Motor neuron (in vitro differentiated cells): ENCODE measurements around the gene TECPR2. TPM values are rescaled to one million over a fixed set of nuclear protein-coding genes. Genes with fewer than 3 reads are reported as not detected.

Experiments
- ATAC-seq, 8 experiments: fragments of 200-7000 bp; cut with Tn5 transposase; replicated peaks in 6 of 8; 2 replicates each; pipeline ENCODE4 v1.8.0; 2021; ENCODE audit warnings: mild to moderate bottlenecking in 8 of 8, moderate library complexity in 8 of 8
- H3K27ac ChIP-seq, 2 donors: fragments of 250-450 bp; sonication (Bioruptor Pico); 2 replicates each; pipeline ENCODE4 v1.9.0; 2021; ENCODE audit warnings: antibody characterized with exemption in 2 of 2, mild to moderate bottlenecking in 2 of 2, moderate library complexity in 1 of 2
- H3K4me1 ChIP-seq, 2 donors: fragments of 250-450 bp; sonication (Bioruptor Pico); replicated peaks in 1 of 2; 2 replicates each; pipeline ENCODE4 v1.6.1; 2021; ENCODE audit warnings: antibody characterized with exemption in 2 of 2, mild to moderate bottlenecking in 2 of 2, moderate library complexity in 1 of 2
- H3K4me3 ChIP-seq, 5 donors: fragments of 250-450 bp; sonication (Bioruptor Pico); 2 replicates each; pipeline ENCODE4 v1.9.0; 2021; ENCODE audit warnings: antibody characterized with exemption in 5 of 5, mild to moderate bottlenecking in 5 of 5, moderate library complexity in 4 of 5
- WGBS, 10 experiments: fragments of 450-650 bp; shearing (Covaris generic); methylation state at CpG; one replicate each; pipeline ENCODE4 v1.0.0; 2022; 5-methylcytosine and 5-hydroxymethylcytosine counted together
- in situ Hi-C, 9 experiments: fragments of 400-800 bp; cut with MboI; loops; one replicate each; pipeline ENCODE4 v1.15.0; 2021; ENCODE audit warnings: low sequenced_read_pairs in 9 of 9, low pct_unique_long_range_greater_than_20kb in 2 of 9; ENCODE audit not compliant: unreplicated experiment in 9 of 9
- total RNA-seq, 8 experiments: library from RNA; unstranded; fragments of 300-600 nt; gene quantifications; 2 replicates each; pipeline versions ENCODE4 v1.2.3 to v1.2.4, GENCODE V29; 2022

The TECPR2 gene
- total RNA-seq, 8 experiments from 2014 or later, result 6.5 to 14.2 (median 9.3) TPM

DNA sequence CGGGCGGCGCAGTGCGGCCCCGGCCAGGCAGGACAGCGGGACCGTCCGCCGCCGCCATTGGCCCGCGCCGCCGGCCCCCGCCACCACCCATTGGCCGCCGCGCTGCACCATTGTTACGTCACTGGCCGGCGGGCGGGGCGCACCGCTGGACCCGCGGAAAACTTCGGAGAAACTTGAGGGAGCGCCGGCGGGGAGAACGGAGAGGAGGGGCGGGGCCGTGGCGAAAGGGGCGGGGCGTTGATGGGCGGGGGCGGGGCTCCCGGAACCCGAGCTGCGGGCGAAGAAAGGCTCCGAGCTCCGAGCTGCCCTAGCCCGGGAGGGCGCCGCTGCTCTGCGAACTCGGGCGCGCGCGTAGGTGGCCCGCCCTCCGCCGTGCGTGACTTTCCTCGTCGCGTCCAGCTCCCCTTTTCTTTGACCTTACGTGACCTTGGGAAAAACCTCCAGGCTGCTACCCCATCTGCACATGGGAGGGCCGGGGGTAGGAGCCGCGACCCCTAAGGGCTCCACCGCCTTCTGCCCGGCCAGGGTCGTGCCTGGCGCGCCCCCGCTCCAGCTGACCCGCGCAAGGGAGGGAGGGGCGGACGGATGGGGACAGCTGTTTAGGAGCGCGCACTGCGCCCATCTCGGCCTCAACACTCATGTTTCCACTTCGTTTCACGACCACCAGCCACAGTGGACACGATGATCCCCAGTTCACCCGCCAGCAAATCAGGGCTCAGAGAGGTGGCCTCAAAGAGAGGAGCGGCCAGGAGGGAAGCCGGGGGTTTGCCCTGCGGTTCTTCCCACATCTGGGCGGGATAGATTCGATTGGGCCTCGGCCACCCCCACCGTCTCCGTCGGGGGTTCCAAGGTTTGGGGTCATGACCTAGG lies 147.2 kb downstream of the TECPR2 start, which contains the start of gene ANKRD9:
Gene ANKRD9 (minus strand): TSS at position 31 of the 870 bp plus-strand sequence. CDS start 1,887 bp downstream, outside the sequence.
- Histone ChIP-seq H3K27ac (peak within 1 kb of the TSS in 1 of 2 donors; percentile 57), H3K4me1 (peaks cover 4 to 12% of the 10 kb centered on the region in 2 donors), H3K4me3 (peak within 1 kb of the TSS; percentile 62 to 96 (median 66))
- WGBS, 10 experiments, result 0 to 2% methylated on average over 1 to 21 of the region's 91 CpGs; no CpG with 5 or more reads in 8 of the 10 experiments
- peak; percentile 75 to 92 (median 82) for ATAC-seq
- in situ Hi-C loops, result loop anchor here in 2 of 9 experiments (10.0 kb wide), 1 partner anchor 65 kb away; no protein-coding TSS in a partner anchor

GRCh38 chr14:102510616-102511520 lies 148.1 kb downstream of the TECPR2 start:
- peak in 6 of 8 experiments; percentile 1 to 30 (median 15) for ATAC-seq
- 20 to 70% (median 40%) methylated on average over 1 to 2 of the region's 19 CpGs; no CpG with 5 or more reads in 6 of the 10 experiments for WGBS, 10 experiments
- Histone ChIP-seq H3K4me1 (peaks cover 0 to 8% of the 10 kb centered on the region in 2 donors), H3K4me3 (peak overlapping the region in 4 of 5 donors; percentile 62 to 96 (median 74)), H3K27ac (no peak overlapping the region)
- in situ Hi-C loops, result loop anchor here in 2 of 9 experiments (10.0 kb wide), 1 partner anchor 66 kb away; no protein-coding TSS in a partner anchor

GRCh38 chr14:102511538-102511937 lies 148.8 kb downstream of the TECPR2 start:
- in situ Hi-C loops, result loop anchor here in 2 of 9 experiments (10.0 kb wide), 1 partner anchor 67 kb away; no protein-coding TSS in a partner anchor
- ATAC-seq, result no peak
- Histone ChIP-seq H3K4me3 (no peak overlapping the region), H3K4me1 (peaks cover 0 to 11% of the 10 kb centered on the region in 2 donors), H3K27ac (no peak overlapping the region)
- WGBS, 10 experiments, result 89 to 100% (median 100%) methylated on average over 1 to 3 of the region's 5 CpGs; no CpG with 5 or more reads in 6 of the 10 experiments

GRCh38 chr14:102512793-102513300 lies 150.1 kb downstream of the TECPR2 start:
- Histone ChIP-seq H3K4me1 (peaks cover 0 to 11% of the 10 kb centered on the region in 2 donors), H3K4me3 (no peak overlapping the region), H3K27ac (no peak overlapping the region)
- in situ Hi-C loops, result loop anchor here in 2 of 9 experiments (10.0 kb wide), 1 partner anchor 68 kb away; no protein-coding TSS in a partner anchor
- WGBS, 10 experiments, result 94 to 100% (median 100%) methylated on average over 1 to 8 of the region's 11 CpGs; no CpG with 5 or more reads in 7 of the 10 experiments
- ATAC-seq, result no peak

- Histone ChIP-seq H3K27ac (no peak overlapping the region), H3K4me1 (peaks cover 0 to 11% of the 10 kb centered on the region in 2 donors), H3K4me3 (no peak overlapping the region)
- no peak for ATAC-seq
- in situ Hi-C loops, result loop anchor here in 2 of 9 experiments (10.0 kb wide), 1 partner anchor 69 kb away; no protein-coding TSS in a partner anchor
- WGBS, 10 experiments, result 65 to 100% (median 90%) methylated on average over 1 to 12 of the region's 21 CpGs; no CpG with 5 or more reads in 3 of the 10 experiments
Observed at GRCh38 chr14:102513899-102514772, 151.4 kb downstream of the TECPR2 start.

DNA sequence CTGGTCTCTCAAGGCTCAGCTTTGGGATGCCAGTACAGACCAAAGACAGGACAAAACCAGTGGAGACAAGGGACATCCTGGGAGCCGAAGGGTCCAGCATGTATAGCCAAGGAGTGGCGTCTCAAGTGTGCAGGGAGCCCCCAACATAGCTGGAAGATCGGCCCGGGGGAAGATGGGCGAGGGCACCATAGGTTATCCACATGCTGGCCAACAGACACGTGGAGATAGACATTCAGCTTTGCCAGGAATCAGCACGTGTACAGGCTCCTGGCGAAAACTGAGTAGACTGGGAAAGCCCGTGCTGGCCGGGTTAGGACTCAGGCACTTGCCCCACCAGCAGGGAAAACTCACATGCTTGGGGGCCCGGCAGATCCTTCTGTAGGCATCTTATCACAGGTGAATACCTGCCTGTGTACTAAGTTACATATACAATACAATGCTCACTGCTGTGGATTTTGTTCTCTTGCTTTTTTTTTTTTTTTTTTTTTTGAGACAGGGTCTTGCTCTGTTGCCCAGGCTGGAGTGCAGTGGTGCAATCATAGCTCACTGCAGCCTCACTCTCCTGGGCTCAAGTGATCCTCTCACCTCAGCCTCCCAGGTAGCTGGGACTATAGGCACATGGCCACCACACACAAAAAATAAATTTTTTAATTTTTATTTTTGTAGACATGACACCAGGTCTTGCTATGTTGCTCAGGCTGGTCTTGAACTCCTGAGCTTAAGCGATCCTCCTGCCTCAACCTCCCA lies 152.4 kb downstream of the TECPR2 start:
- in situ Hi-C loops, result loop anchor here in 2 of 9 experiments (10.0 kb wide), 1 partner anchor 70 kb away; no protein-coding TSS in a partner anchor
- no peak for ATAC-seq
- 72 to 100% (median 85%) methylated on average over 1 to 7 of the region's 12 CpGs; no CpG with 5 or more reads in 2 of the 10 experiments for WGBS, 10 experiments
- Histone ChIP-seq H3K4me1 (peaks cover 0 to 11% of the 10 kb centered on the region in 2 donors), H3K27ac (no peak overlapping the region), H3K4me3 (no peak overlapping the region)

GRCh38 chr14:102516531-102517391 lies 154.0 kb downstream of the TECPR2 start:
- peaks cover 0 to 2% of the 10 kb centered on the region in 2 donors for H3K4me1 ChIP-seq
- peak overlapping the region; percentile 46 to 71 (median 62) for H3K4me3 ChIP-seq
- in situ Hi-C loops, result loop anchor here in 2 of 9 experiments (10.0 kb wide), 1 partner anchor 72 kb away; no protein-coding TSS in a partner anchor
- no peak overlapping the region for H3K27ac ChIP-seq
- 0 to 60% (median 3%) methylated on average over 1 to 26 of the region's 95 CpGs; no CpG with 5 or more reads in 7 of the 10 experiments for WGBS, 10 experiments
- peak; percentile 82 to 94 (median 86) for ATAC-seq

GRCh38 chr14:102517392-102518062 lies 154.8 kb downstream of the TECPR2 start:
- in situ Hi-C loops, result loop anchor here in 2 of 9 experiments (10.0 kb wide), 1 partner anchor 73 kb away; no protein-coding TSS in a partner anchor
- Histone ChIP-seq H3K4me3 (peak overlapping the region; percentile 46 to 71 (median 62)), H3K4me1 (peaks cover 0 to 2% of the 10 kb centered on the region in 2 donors), H3K27ac (no peak overlapping the region)
- WGBS, 10 experiments, result 58 to 60% methylated on average over 3 to 11 of the region's 37 CpGs; no CpG with 5 or more reads in 8 of the 10 experiments
- peak in 6 of 8 experiments; percentile 11 to 48 (median 26) for ATAC-seq

DNA sequence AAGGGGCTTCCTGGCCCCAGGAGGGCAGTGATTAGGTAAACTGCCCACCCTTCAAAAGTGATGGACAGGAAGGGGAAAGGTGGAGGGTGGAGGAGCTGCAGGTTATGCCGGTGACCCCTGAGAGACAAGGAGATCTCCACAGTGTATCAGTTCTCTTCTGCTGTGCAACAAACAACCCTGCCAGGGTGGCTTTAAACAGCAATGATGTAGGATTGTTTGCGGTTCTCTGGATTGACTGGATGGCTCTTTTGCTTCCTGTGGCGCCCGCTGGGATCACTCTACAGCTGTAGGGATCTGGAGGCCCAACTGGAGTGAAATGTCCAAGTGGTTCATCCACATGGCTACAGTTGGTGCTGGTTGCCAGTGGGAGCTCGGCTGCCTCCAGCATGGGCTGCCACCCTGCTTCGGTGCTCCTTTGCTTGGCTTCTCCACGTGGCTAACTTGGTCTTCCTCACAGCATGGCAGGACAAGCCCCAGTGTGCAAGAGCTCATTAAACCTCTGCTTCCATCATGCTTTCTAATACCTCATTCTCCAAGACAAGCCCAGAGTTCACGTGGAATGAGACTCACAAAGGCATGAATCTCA lies 155.4 kb downstream of the TECPR2 start:
- WGBS, 10 experiments, result 67 to 91% (median 90%) methylated on average over 2 to 7 of the region's 8 CpGs; no CpG with 5 or more reads in 4 of the 10 experiments
- in situ Hi-C loops, result loop anchor here in 2 of 9 experiments (10.0 kb wide), 1 partner anchor 73 kb away; no protein-coding TSS in a partner anchor
- Histone ChIP-seq H3K27ac (no peak overlapping the region), H3K4me3 (no peak overlapping the region), H3K4me1 (peaks cover 0 to 2% of the 10 kb centered on the region in 2 donors)
- no peak for ATAC-seq
